ENCODE data around the gene CA12.

Gene CA12

DNA sequence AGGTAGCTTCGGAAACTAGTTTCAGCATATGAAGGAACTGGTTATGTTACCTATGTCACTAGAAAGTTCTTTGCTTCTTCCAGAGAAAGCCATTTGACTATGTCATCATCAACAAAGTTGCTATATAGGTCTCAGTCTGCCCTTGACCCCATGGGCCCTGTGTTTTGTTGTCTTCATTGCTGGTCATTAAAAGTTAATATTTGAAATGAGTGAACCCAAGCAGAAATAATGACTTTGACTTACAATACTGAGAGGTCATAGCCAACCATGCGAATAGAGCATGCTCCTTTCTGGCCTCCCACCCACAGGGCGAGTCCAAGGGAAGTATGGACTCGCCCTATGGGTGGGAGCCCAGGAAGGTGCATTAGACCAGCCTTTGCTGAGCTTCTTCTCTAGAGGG lies 63.3 kb downstream of the CA12 start:
- no peak for TF ChIP-seq CTCF (IDR thresholded peaks at IDR 0.05; ENCODE audit: low read depth, low read length)

DNA sequence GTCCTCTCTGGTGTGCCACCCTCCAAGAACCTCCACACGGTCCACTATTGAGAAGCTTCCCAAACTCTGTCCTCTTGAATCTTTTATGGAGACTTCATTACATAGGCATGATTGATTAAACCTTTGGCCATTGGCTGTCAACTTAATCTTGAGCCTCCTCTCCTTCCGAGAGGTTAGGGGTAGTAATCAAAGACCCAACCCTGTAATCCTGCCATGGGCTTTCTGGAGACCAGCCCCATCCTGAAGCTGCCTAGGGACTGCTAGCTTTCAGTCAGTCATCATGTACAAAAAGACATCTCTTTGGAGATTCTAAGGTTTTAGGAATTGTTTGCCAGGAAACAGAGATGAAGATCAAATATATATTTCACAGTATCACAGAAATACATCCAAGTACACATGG lies 67.2 kb downstream of the CA12 start:
- TF ChIP-seq CTCF (IDR thresholded peaks at IDR 0.05; ENCODE audit: low read depth, low read length), result no peak
- DNase-seq (ENCODE audit: extremely low read depth, low read depth), result no peak

More for the DNA sequence above, 63.3 kb downstream of the CA12 start:
- no peak for DNase-seq (ENCODE audit: extremely low read depth, low read depth)

DNA sequence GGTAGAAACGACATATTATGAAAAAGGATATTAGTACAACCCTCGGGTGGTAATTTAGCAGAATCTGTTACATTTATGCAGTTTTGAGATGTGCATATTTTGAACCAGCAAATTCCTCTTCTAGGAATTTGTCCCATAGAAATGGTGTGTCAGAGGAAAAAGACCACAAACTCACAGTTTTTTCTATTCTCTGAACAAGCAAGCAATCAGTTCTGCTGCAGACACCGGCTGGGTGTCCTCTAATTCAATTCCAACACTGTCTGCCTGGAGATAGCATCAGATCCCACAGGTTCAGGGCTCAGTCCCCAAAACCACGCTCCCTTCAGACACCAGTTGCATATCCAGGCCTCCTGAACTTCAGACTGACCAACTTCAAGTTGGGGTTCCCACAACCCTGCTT lies 67.8 kb downstream of the CA12 start:
- no peak for DNase-seq (ENCODE audit: extremely low read depth, low read depth)
- no peak for TF ChIP-seq CTCF (IDR thresholded peaks at IDR 0.05; ENCODE audit: low read depth, low read length)

DNA sequence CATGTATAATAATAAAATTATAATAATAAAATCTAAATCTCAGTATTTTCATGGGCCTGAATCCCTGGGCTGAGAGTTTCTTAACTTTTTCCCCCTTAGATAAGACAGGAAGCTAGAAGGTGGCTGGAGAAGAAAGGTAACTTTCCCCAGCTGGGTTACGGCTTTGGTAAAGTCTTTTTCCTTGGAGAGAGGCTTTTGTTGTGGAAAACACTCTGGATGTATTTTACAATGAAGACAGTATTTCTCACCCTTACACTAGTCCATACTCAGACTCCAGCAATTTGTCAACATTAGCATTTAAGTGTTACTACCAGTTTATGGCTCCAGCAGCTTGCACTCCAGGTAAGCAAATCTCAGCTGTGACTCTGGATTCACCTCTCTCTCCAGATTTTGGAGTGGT lies 69.4 kb downstream of the CA12 start:
- no peak for DNase-seq (ENCODE audit: extremely low read depth, low read depth)
- TF ChIP-seq CTCF (IDR thresholded peaks at IDR 0.05; ENCODE audit: low read depth, low read length), result no peak

- no peak for DNase-seq (ENCODE audit: extremely low read depth, low read depth)
- TF ChIP-seq CTCF (IDR thresholded peaks at IDR 0.05; ENCODE audit: low read depth, low read length), result no peak
These were observed 71.0 kb downstream of the CA12 start for GRCh38 chr15:63310646-63311045.

DNA sequence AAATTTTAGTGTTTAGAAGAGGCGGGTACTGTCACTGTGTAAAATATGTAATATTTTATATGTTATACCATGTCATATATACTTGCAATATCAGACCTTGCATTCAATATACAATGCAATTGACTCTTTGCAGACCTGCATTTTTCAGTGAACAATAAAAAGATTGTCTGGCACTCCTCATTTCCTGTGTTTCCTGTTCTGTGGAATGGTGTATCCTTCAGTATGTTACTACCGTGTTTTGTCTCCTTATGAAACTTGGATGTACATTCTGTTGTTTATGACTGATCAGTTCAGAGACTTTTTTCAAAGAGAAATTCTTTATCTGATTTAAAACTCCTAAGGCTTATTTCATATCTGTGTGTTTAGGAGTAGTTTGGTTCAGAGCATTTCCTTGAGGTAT lies 72.7 kb downstream of the CA12 start:
- no peak for TF ChIP-seq CTCF (IDR thresholded peaks at IDR 0.05; ENCODE audit: low read depth, low read length)
- DNase-seq (ENCODE audit: extremely low read depth, low read depth), result no peak

GRCh38 chr15:63308491-63308890 lies 73.2 kb downstream of the CA12 start:
- TF ChIP-seq CTCF (IDR thresholded peaks at IDR 0.05; ENCODE audit: low read depth, low read length), result no peak
- no peak for DNase-seq (ENCODE audit: extremely low read depth, low read depth)

Data from AG09319 (cell line).